Central memory CD8-positive, alpha-beta T cell (primary cell): ENCODE data around the gene HRC.
"Not testable (repeated sequence)": the region's sequence is repeated elsewhere in the genome, so short reads cannot be mapped to it uniquely, and the experiment has no call there.

Experiments used
- ATAC-seq: fragments of 150-1000 bp; cut with Tn5 transposase; replicated peaks from 2 replicates; pipeline ENCODE4 v1.10.0; 2022; ENCODE audit warnings: mild to moderate bottlenecking, moderate FRiP score, moderate number of reproducible peaks; ENCODE audit not compliant: poor library complexity, severe bottlenecking; ENCODE audit errors: extremely low read depth
- DNase-seq, 2 donors: peaks; one replicate each; pipeline ENCODE4 v3.0.0; 2021; ENCODE audit warnings: low spot score in 2 of 2
- H3K27ac Mint-ChIP-seq: one replicate; pipeline ENCODE4 v1.8.0; 2022; ENCODE audit warnings: low read depth, mild to moderate bottlenecking, moderate library complexity, mixed read lengths
- H3K27me3 Mint-ChIP-seq: one replicate; pipeline ENCODE4 v1.8.0; 2022; ENCODE audit warnings: mixed read lengths
- H3K36me3 Mint-ChIP-seq: one replicate; pipeline ENCODE4 v1.8.0; 2022; ENCODE audit warnings: mild to moderate bottlenecking, moderate library complexity, mixed read lengths; ENCODE audit not compliant: insufficient read depth
- H3K4me1 Mint-ChIP-seq: one replicate; pipeline ENCODE4 v1.8.0; 2022; ENCODE audit warnings: mixed read lengths
- H3K4me3 Mint-ChIP-seq: one replicate; pipeline ENCODE4 v1.8.0; 2022; ENCODE audit warnings: mild to moderate bottlenecking, moderate library complexity, mixed read lengths
- H3K9me3 Mint-ChIP-seq: one replicate; pipeline ENCODE4 v1.8.0; 2022; ENCODE audit warnings: mixed read lengths

The HRC gene

GRCh38 chr19:49126575-49126974, 28.6 kb downstream of the HRC start:
- DNase-seq (no peak), ATAC-seq (no peak)
- H3K9me3 Mint-ChIP-seq, result no peaks in the 10 kb centered on the region
- H3K27ac Mint-ChIP-seq, result no peak overlapping the region
- no peaks in the 10 kb centered on the region for H3K36me3 Mint-ChIP-seq
- H3K27me3 Mint-ChIP-seq, result no peaks in the 10 kb centered on the region
- H3K4me3 Mint-ChIP-seq, result peak overlapping the region; percentile 6
- H3K4me1 Mint-ChIP-seq, result peaks cover 12% of the 10 kb centered on the region

DNA sequence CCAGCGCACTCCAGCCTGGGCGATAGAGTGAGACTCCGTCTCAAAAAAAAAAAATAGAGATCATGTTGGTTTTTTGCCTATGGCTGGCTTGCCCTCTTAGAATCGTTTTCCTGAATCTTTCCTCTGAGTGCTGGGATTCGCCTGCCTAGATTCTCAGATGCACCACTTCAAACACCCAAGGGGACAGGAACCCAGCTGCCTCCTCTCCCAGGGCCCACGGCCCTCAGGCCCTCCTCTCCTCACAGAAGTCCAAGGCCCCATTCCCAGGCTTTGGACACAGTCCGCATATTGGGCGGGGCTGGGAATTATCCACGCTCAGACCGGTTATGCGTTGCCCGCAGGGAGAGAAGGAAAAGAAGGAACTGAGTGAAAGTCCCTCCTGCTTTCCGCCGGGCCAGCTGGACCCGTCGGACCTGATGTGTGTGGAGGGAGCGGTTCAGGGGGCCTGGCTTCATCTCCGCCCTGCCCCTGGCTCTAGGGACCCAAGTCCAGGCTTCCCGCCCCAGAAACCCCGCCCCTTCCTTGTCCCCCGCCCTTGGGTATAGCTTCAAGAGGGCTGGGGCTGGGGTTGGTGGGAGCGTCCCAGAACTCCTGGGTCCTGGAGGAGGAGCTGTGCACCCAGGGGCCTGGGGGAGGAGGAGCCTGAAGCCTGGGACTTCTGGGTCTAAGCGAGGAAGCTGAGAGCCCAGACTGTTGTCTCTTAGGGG, 30.0 kb downstream of the HRC start:
- H3K36me3 Mint-ChIP-seq, result peaks cover 2% of the 10 kb centered on the region
- H3K4me3 Mint-ChIP-seq, result no peak overlapping the region
- no peak for ATAC-seq
- H3K27ac Mint-ChIP-seq, result no peak overlapping the region
- H3K4me1 Mint-ChIP-seq, result peaks cover 22% of the 10 kb centered on the region
- DNase-seq, result no peak
- no peaks in the 10 kb centered on the region for H3K27me3 Mint-ChIP-seq
- H3K9me3 Mint-ChIP-seq, result no peaks in the 10 kb centered on the region

DNA sequence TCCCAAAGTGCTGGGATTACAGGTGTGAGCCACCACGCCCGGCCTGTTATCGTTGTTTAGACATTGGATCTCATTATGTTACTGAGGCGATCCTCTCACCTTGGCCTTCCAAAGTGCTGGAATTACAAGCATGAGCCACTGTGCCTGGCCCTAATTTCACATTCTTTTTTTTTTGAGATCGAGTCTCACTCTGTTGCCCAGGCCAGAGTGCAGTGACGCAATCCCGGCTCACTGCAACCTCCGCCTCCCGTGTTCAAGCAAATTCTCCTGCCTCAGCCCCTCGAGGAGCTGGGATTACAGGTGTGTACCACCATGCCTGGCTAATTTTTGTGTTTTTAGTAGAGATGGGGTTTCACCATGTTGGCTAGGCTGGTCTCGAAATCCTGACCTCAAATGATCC, 31.9 kb downstream of the HRC start:
- H3K9me3 Mint-ChIP-seq, H3K27ac Mint-ChIP-seq, H3K4me3 Mint-ChIP-seq, H3K27me3 Mint-ChIP-seq, ATAC-seq, H3K36me3 Mint-ChIP-seq, DNase-seq: not testable (repeated sequence)
- H3K4me1 Mint-ChIP-seq, result peaks cover 19% of the 10 kb centered on the region

GRCh38 chr19:49121841-49122240, 33.4 kb downstream of the HRC start:
- not testable (repeated sequence) for ATAC-seq, H3K4me3 Mint-ChIP-seq, H3K9me3 Mint-ChIP-seq

DNA sequence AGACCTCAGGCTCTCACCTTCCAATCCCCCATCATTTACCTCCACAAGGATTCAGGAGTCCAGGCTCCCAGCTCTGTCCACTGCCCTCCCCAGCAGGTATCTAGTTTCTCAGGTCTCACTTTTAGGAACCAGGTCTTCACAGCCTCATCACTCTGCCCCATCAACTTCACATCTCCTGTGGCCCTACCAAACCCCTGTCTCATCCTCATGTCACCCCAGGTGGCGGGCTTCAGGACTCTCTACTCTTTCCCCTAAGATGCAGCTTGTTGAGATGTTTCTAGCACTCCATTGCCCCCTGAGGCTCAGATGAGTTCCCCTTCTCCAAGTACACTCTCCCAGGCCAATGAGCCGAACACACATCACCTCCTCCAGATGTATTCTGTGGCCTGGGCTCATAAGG, 34.3 kb downstream of the HRC start:
- Mint-ChIP-seq H3K36me3 (peaks cover 12% of the 10 kb centered on the region), H3K4me3 (peak overlapping the region; percentile 78), H3K9me3 (no peaks in the 10 kb centered on the region), H3K27ac (peak overlapping the region; percentile 54), H3K27me3 (no peaks in the 10 kb centered on the region), H3K4me1 (peaks cover 30% of the 10 kb centered on the region)
- DNase-seq, result no peak
- ATAC-seq, result no peak

More at GRCh38 chr19:49121841-49122240, 33.4 kb downstream of the HRC start:
- not testable (repeated sequence) for H3K27ac Mint-ChIP-seq, H3K27me3 Mint-ChIP-seq, H3K36me3 Mint-ChIP-seq, DNase-seq
- H3K4me1 Mint-ChIP-seq, result peaks cover 24% of the 10 kb centered on the region

DNA sequence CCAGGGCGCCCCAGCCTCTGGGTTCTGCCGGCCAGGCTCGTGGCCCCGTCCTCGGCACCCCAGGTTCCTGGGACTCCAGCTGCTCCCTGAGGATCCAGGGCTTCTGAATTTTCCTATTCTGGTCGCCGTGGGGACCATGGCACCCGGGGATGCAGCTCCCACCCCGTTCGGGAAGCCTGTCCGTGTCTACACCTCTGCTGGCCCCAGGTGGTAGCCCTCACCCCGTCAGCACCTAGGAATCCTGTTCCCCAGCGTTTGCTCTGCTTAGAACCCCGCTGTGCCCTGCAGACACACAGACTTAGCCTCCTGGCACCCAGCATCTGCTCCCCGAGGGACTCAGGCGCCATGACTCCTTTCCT, 34.9 kb downstream of the HRC start:
- H3K4me1 Mint-ChIP-seq, result peaks cover 30% of the 10 kb centered on the region
- no peaks in the 10 kb centered on the region for H3K9me3 Mint-ChIP-seq
- peak overlapping the region; percentile 78 for H3K4me3 Mint-ChIP-seq
- H3K36me3 Mint-ChIP-seq, result peaks cover 12% of the 10 kb centered on the region
- H3K27ac Mint-ChIP-seq, result peak overlapping the region; percentile 54
- no peaks in the 10 kb centered on the region for H3K27me3 Mint-ChIP-seq
- DNase-seq (no peak), ATAC-seq (no peak)

GRCh38 chr19:49119411-49120324, 35.5 kb downstream of the HRC start, which contains the start of gene PPFIA3:
TSS of gene PPFIA3 (plus strand) at chr19:49119544. CDS start at chr19:49127874, 8,330 bp downstream.
- H3K36me3 Mint-ChIP-seq, result peaks cover 12% of the 10 kb centered on the region
- no peaks in the 10 kb centered on the region for H3K9me3 Mint-ChIP-seq
- ATAC-seq (no peak), DNase-seq (no peak)
- H3K27ac Mint-ChIP-seq, result peak within 1 kb of the TSS; percentile 83
- H3K27me3 Mint-ChIP-seq, result no peaks in the 10 kb centered on the region
- H3K4me3 Mint-ChIP-seq, result peak within 1 kb of the TSS; percentile 78
- peaks cover 30% of the 10 kb centered on the region for H3K4me1 Mint-ChIP-seq

GRCh38 chr19:49118565-49119410, 36.4 kb downstream of the HRC start, which contains the start of gene C19orf73:
TSS of gene C19orf73 (minus strand) at chr19:49119143. CDS start at chr19:49119022, 121 bp downstream.
- Mint-ChIP-seq H3K36me3 (peaks cover 12% of the 10 kb centered on the region), H3K4me3 (peak within 1 kb of the TSS; percentile 78)

DNA sequence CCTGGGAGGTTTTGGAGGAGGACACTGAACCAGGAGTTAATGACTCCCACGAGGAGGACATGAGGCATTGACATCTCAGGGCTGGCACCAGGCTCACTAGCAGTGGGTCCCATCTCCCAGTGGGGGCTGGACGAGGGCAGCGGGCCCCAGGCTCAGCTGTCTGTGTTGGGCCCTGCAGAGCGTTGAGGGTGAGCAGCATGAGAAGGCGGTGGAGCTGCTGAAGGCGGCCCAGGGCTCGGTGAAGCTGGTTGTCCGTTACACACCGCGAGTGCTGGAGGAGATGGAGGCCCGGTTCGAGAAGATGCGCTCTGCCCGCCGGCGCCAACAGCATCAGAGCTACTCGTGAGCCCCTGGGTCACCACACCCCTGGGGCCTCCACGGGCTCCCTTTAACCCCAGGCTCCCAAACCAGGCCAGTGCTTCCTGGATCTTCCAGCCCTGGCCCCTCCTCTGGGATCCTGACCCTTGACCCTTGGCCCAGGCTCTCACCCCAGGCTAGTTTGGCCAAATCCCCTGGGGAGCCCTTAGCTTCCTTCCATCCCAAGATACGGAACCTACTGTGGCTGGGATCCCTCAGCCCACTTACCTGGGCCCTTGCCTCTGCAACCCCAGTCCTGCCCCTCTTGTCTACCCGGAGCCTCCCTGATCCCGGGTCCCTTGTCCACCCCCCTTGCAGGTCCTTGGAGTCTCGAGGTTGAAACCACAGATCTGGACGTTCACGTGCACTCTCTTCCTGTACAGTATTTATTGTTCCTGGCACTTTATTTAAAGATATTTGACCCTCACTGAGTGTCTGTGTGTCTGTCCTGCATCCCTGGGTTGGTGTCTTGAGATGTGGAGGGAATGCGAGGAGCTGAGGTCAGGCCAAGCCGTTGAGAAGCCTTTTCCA, 37.3 kb downstream of the HRC start:
- ATAC-seq (no peak), DNase-seq (no peak)
- Mint-ChIP-seq H3K9me3 (no peaks in the 10 kb centered on the region), H3K4me1 (peaks cover 39% of the 10 kb centered on the region), H3K36me3 (peaks cover 12% of the 10 kb centered on the region), H3K4me3 (peak overlapping the region; percentile 78), H3K27me3 (no peaks in the 10 kb centered on the region), H3K27ac (peak overlapping the region; percentile 83)

More at GRCh38 chr19:49118565-49119410, 36.4 kb downstream of the HRC start, which contains the start of gene C19orf73:
- no peaks in the 10 kb centered on the region for H3K9me3 Mint-ChIP-seq
- H3K27me3 Mint-ChIP-seq, result no peaks in the 10 kb centered on the region
- DNase-seq, result peak; percentile 95
- peaks cover 34% of the 10 kb centered on the region for H3K4me1 Mint-ChIP-seq
- peak; percentile 85 for ATAC-seq
- peak within 1 kb of the TSS; percentile 83 for H3K27ac Mint-ChIP-seq

DNA sequence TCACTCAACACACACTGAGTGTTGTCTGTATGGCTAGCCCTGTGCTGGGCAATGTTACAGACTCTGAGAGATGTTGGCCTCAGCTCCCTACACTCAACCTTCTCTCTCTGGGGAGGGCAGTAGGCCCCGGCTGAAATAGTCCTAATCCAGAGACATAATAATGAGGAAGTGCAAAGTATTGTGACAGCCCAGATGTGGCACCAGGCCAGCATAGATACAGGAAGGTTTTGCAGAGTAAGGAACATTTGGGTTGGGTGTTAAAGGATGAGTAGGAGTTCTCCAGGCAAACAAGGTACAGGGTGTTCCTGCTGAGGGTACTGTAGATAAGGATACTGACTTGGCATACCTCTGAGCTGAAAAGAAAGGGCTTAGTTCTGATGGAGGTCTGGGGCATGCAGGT, 38.7 kb downstream of the HRC start:
- H3K36me3 Mint-ChIP-seq, result peaks cover 12% of the 10 kb centered on the region
- no peaks in the 10 kb centered on the region for H3K27me3 Mint-ChIP-seq
- no peak for DNase-seq
- peak overlapping the region; percentile 78 for H3K4me3 Mint-ChIP-seq
- H3K4me1 Mint-ChIP-seq, result peaks cover 39% of the 10 kb centered on the region
- ATAC-seq, result no peak
- H3K27ac Mint-ChIP-seq, result no peak overlapping the region
- H3K9me3 Mint-ChIP-seq, result no peaks in the 10 kb centered on the region

- Mint-ChIP-seq H3K4me1 (peaks cover 29% of the 10 kb centered on the region), H3K4me3 (peak overlapping the region; percentile 78), H3K36me3 (peaks cover 10% of the 10 kb centered on the region), H3K27me3 (no peaks in the 10 kb centered on the region), H3K27ac (peak overlapping the region; percentile 49), H3K9me3 (no peaks in the 10 kb centered on the region)
- DNase-seq, result no peak
- no peak for ATAC-seq
These were observed 40.4 kb downstream of the HRC start for GRCh38 chr19:49114630-49115363.
